Cardiac septum (tissue), 1 donor: ENCODE measurements around the gene ATP6V0E1. TPM values are rescaled to one million over a fixed set of nuclear protein-coding genes. Genes with fewer than 3 reads are reported as not detected.
"Not testable (repeated sequence)": the region's sequence is repeated elsewhere in the genome, so short reads cannot be mapped to it uniquely, and the experiment has no call there.

Experiments
- DNase-seq: peaks from one replicate; pipeline ENCODE4 v3.0.0-alpha.2; 2020; ENCODE audit warnings: low spot score
- intact Hi-C: fragments of 100-400 bp; cut with DNase I; formaldehyde crosslinking; loops from one replicate; pipeline ENCODE4 v1.14.0; 2022
- total RNA-seq: library from RNA; stranded (reverse); fragmentation: NEBNext Ultra II Directional; extraction: Animal tissue kit (Norgen Biotek cat#: 25700); gene quantifications from one replicate; pipeline ENCODE4 v1.2.1, GENCODE V29; 2021
- donor health status: DM: no; HTN: no; CAD: no.

Gene ATP6V0E1
- total RNA-seq, 1 donor from 2014 or later, result 201 TPM

GRCh38 chr5:173025651-173026050, 42.1 kb downstream of the ATP6V0E1 start:
- intact Hi-C loops, result no loop called here
- DNase-seq, result no peak

DNA sequence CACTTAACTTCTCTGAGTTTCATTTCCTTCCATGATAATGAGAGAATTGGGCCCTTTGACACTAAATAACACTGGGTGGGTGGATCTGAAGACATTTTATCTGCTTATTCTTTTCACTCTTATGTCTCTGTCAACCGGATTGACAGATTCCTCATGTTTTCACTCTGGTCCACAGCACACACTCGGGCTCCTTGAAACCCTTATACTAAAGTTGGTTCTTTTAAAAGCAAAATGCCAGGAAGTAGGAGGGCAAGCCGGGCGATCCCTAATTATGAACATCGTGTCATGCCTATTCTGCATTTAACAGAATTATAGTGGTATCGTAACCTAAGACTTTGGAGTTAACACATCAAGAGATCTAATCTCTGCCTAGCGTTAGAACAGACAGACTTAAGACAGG, 44.3 kb downstream of the ATP6V0E1 start:
- DNase-seq, result no peak
- intact Hi-C loops, result no loop called here

DNA sequence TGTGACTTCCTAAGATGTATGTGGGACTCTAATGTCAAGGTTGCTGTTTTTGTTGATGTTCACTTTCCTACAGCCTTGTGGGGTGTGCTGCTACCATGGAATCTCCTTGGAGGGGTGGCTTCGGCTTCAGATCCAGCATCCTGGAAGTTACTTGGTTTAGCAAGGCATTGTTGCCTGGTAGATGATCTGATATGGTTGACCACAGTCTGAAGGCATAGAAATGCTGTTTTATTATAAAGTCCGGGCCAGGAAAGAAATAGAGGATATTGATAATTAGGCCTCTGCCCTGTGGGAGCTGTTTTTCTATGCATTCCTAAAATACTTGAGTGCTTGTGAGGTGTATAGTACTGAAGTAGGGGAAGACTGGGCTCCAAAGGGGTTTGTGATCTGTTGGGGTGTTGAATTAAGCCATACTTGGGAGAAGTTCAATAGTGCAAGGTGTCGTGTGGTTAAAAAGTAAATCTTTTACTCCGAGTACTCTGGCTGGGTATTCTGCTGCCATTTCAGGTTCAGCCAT, 45.3 kb downstream of the ATP6V0E1 start:
- intact Hi-C loops, result no loop called here
- no peak for DNase-seq

DNA sequence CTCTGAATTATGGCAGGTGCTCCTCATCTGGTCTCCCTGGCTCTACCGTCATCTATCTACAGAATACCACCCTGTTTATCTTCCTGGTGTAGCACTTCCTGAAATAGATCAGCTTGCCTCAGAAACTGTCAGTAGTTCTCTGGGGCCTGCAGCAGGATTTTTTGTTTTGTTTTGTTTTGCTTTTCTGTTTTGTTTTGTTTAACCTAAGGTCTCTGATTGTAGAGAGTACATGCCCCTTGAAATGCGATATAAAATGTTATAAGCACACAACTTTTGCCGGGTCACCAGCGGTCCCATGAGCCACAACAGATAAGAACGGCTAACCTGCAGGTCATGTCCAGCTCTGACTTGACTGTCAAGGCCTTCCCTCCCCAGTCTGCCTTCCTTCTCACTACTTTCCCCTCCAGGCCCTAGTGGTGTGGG, 45.9 kb downstream of the ATP6V0E1 start:
- no peak for DNase-seq

DNA sequence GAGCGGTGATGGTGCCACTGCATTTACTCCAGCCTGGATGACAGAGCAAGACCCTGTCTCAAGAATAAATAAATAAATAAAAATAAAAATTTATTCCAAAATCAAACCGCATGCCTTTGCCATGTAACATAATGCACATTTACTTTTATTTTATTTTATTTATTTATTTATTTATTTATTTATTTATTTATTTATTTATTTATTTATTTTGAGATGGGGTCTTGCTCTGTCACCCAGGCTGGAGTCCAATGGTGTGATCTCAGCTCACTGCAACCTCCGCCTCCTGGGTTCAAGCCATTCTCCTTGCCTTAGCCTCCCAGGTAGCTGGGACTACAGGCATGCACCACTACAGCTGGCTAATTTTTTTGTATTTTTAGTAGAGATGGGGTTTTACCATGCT, 48.5 kb downstream of the ATP6V0E1 start:
- intact Hi-C loops, DNase-seq: not testable (repeated sequence)

More for the DNA sequence above, 45.9 kb downstream of the ATP6V0E1 start:
- intact Hi-C loops, result no loop called here

GRCh38 chr5:173032730-173033129, 49.2 kb downstream of the ATP6V0E1 start:
- intact Hi-C loops, result no loop called here
- no peak for DNase-seq

- intact Hi-C loops, result no loop called here
- no peak for DNase-seq
Observed at GRCh38 chr5:173033923-173034322, 50.4 kb downstream of the ATP6V0E1 start.

- no peak for DNase-seq
- intact Hi-C loops, result no loop called here
Observed at GRCh38 chr5:173035904-173036707, 52.5 kb downstream of the ATP6V0E1 start.

DNA sequence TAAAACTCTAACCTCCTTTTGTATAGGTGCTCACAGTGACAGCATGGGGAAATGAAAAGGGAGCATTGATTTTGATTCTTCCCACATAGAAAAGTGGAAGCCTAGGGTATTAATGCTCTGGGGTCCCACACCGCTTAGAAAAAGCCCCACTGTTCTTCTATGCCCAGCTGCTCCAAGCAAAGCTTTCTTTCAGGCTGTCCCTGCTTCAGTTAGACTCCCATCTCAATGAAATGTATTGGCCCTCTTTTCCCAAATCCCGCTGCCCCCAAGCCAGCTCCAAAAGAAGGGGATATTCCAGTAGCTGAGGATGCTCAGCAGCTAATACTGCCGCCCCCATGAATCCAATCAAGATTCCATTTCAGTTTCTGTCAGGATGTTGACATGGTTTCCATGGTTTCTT, 55.6 kb downstream of the ATP6V0E1 start:
- intact Hi-C loops, result no loop called here
- DNase-seq, result no peak

- no peak for DNase-seq
- intact Hi-C loops, result no loop called here
Observed at GRCh38 chr5:173039964-173040363, 56.4 kb downstream of the ATP6V0E1 start.

GRCh38 chr5:173041881-173042762, 58.6 kb downstream of the ATP6V0E1 start:
- intact Hi-C loops, result no loop called here
- no peak for DNase-seq

GRCh38 chr5:173042763-173043107, 59.2 kb downstream of the ATP6V0E1 start:
- intact Hi-C loops, result no loop called here
- DNase-seq, result no peak

DNA sequence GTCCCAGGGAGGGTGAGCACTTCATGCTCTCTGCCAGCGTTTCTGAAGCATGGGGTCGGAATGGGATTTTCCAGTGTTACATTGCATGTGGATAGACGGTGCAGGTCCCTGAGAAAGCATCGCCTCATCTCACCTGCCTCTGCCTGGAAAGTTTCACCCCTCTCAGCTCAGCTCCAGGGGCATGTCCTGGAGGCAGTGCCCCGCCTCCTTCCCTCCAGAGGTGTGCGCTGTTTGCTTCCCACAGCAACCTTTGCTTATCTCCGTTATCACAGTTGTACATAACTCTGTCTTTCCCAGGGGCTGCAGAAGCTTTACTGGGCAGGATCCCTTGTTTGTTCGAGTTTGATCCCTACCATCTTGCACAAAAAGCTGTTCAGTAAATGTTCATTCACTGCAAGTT, 61.9 kb downstream of the ATP6V0E1 start:
- no peak for DNase-seq
- intact Hi-C loops, result no loop called here

- DNase-seq, intact Hi-C loops: not testable (repeated sequence)
Observed at GRCh38 chr5:173047096-173047837, 63.7 kb downstream of the ATP6V0E1 start.

GRCh38 chr5:173047838-173048105, 64.2 kb downstream of the ATP6V0E1 start:
- no peak for DNase-seq

GRCh38 chr5:173050791-173051190, 67.2 kb downstream of the ATP6V0E1 start:
- DNase-seq, result no peak
- intact Hi-C loops, result no loop called here

More at GRCh38 chr5:173047838-173048105, 64.2 kb downstream of the ATP6V0E1 start:
- intact Hi-C loops, result no loop called here

DNA sequence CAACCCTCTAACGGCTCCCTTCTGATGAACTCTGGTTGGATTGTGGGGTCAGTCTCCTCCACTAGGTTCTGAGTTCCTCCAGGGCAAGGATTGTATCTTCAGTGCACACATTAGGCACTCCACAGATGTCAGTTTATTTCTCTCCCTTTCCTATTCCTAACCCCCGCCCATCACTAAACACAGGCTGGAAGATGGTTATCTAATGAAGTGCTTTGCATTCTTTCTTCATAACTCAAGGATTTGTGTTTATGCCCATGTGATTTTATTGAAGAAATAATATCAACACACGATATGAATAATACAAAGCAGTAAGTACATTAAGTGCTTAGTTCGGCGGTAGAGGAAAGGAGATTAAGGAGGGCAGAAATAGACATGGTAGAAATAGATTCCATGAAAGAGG, 68.2 kb downstream of the ATP6V0E1 start:
- no peak for DNase-seq
- intact Hi-C loops, result no loop called here

GRCh38 chr5:173053041-173053440, 69.5 kb downstream of the ATP6V0E1 start:
- intact Hi-C loops, result no loop called here
- DNase-seq, result no peak

DNA sequence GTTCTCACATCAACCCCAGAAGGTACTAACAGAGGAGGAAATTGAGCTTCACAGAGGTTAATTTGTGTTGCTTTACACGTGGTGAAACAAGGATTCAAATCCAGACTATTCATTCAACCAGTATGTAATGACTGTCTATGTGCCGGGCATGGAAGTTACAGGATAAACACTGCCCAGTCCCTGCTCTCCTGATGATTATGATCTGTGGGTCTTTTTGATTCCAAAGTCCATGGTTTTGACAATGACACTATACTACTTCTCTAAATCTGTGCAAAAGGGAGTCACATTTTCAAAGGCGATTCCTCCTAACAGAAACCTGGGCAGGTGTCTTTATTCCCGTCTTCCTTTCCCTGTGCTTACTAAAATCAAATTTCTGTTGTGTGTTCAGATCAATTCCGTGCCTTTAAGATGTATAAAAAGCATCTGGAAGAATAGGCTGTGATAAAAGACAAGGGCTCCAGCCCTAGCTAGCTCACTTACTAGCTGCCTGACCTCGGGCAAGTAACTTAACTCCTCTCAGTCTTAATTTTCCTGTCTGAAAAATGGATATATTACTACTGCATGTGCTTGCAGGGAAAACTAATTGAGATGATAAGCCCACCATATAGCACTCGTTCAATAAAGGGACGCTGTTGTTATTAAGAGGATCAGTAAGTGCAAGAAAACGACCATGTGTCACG, 71.6 kb downstream of the ATP6V0E1 start:
- intact Hi-C loops, result no loop called here
- DNase-seq, result no peak

- intact Hi-C loops, result no loop called here
Observed at GRCh38 chr5:173055722-173055982, 72.1 kb downstream of the ATP6V0E1 start.

More at GRCh38 chr5:173055722-173055982, 72.1 kb downstream of the ATP6V0E1 start:
- DNase-seq, result no peak
